HEK293 (cell line): Measurements from ENCODE around the gene OR4F6.
"Not testable (repeated sequence)": the region's sequence is repeated elsewhere in the genome, so short reads cannot be mapped to it uniquely, and the experiment has no call there.

Experiments
- CTCF ChIA-PET: fragments of 350-600 bp; formaldehyde crosslinking; extraction: SDS; loops from one replicate; lab custom pipeline; 2021; ENCODE audit warnings: antibody characterized with exemption; lab: Yijun Ruan, JAX
- POLR2A ChIA-PET: fragments of 300-600 bp; formaldehyde crosslinking; extraction: SDS; loops from one replicate; lab custom pipeline; 2020; ENCODE audit warnings: antibody characterized with exemption, inconsistent platforms; lab: Yijun Ruan, JAX
- H3K27ac ChIP-seq: fragments of 200-500 bp; sonication (Bioruptor generic); 2 replicates; pipeline ENCODE4 v1.5.1; 2014; ENCODE audit warnings: low read depth, low read length, control low read depth, inconsistent platforms; ENCODE audit errors: extremely low read depth
- H3K36me3 ChIP-seq, 2 experiments: fragments of 200-500 bp in 1 of 2; sonication (Bioruptor generic) in 1 of 2; 1 replicate in 1 of 2; 2 replicates in 1 of 2; pipeline ENCODE4 v1.5.1; 2014 to 2017; ENCODE audit warnings: inconsistent platforms in 2 of 2, low read length in 2 of 2; ENCODE audit not compliant: control insufficient read depth in 2 of 2, insufficient read depth in 1 of 2
- H3K4me1 ChIP-seq: fragments of 200-500 bp; sonication (Bioruptor generic); 2 replicates; pipeline ENCODE4 v1.5.1; 2014; ENCODE audit warnings: mild to moderate bottlenecking, low read length, inconsistent platforms; ENCODE audit not compliant: control insufficient read depth, insufficient read depth
- H3K4me3 ChIP-seq: 2 replicates; pipeline ENCODE4 v1.5.1; 2011; ENCODE audit warnings: low read depth, mild to moderate bottlenecking, control low read depth, low read length, moderate library complexity
- H3K9me3 ChIP-seq: fragments of 200-500 bp; sonication (Bioruptor generic); 2 replicates; pipeline ENCODE4 v1.5.1; 2014; ENCODE audit warnings: low read depth, low read length, inconsistent platforms; ENCODE audit not compliant: control insufficient read depth, insufficient read depth
- BCL11B ChIP-seq: fragments of 450-650 bp; formaldehyde crosslinking; IDR thresholded peaks from 2 replicates; pipeline ENCODE4 v1.5.1; 2016; ENCODE audit warnings: low read depth, missing biosample characterization, missing genetic modification characterization
- HOXC10 ChIP-seq: sonication (generic); formaldehyde crosslinking; IDR thresholded peaks from 2 replicates; pipeline ENCODE4 v1.8.1; 2023; ENCODE audit warnings: mild to moderate bottlenecking, missing genetic modification reagents
- KLF10 ChIP-seq: fragments of 450-650 bp; IDR thresholded peaks from 2 replicates; pipeline ENCODE4 v1.5.1; 2018; ENCODE audit warnings: missing biosample characterization, mild to moderate bottlenecking, missing genetic modification characterization
- MYNN ChIP-seq: fragments of 450-650 bp; formaldehyde crosslinking; IDR thresholded peaks from 2 replicates; pipeline ENCODE4 v1.5.1; 2016; ENCODE audit warnings: missing biosample characterization, missing genetic modification characterization, borderline replicate concordance
- PRDM1 ChIP-seq: fragments of 450-650 bp; formaldehyde crosslinking; IDR thresholded peaks from 2 replicates; pipeline ENCODE4; 2016; ENCODE audit warnings: missing biosample characterization, missing genetic modification characterization
- ZNF366 ChIP-seq: fragments of 450-650 bp; formaldehyde crosslinking; conservative IDR thresholded peaks from 2 replicates; pipeline ENCODE4 v1.5.1; 2016; ENCODE audit warnings: missing biosample characterization, missing genetic modification characterization
- ZNF777 ChIP-seq: fragments of 450-650 bp; formaldehyde crosslinking; IDR thresholded peaks from 2 replicates; pipeline ENCODE4 v1.5.1; 2017; ENCODE audit warnings: missing biosample characterization, missing genetic modification characterization, borderline replicate concordance
- ZNF792 ChIP-seq: fragments of 450-650 bp; formaldehyde crosslinking; IDR thresholded peaks from 2 replicates; pipeline ENCODE4 v1.5.1; 2016; ENCODE audit warnings: missing biosample characterization, missing genetic modification characterization

The OR4F6 gene

GRCh38 chr15:101781928-101782327, 21.4 kb upstream of the OR4F6 start:
- H3K27ac ChIP-seq = no peak overlapping the region
- ChIA-PET CTCF (no interaction called here), POLR2A (no interaction called here)
- 0 out of 2 replicates have a peak, but pooled peaks have one; percentile 39 for TF ChIP-seq KLF10 (tag by site-specific recombination)
- no peak for TF ChIP-seq HOXC10 (CRISPR knock-in tag)
- H3K4me1 ChIP-seq = no peaks in the 10 kb centered on the region
- H3K4me3 ChIP-seq = no peak overlapping the region
- H3K36me3 ChIP-seq = no peaks in the 10 kb centered on the region
- no peaks in the 10 kb centered on the region for H3K9me3 ChIP-seq

GRCh38 chr15:101784644-101785043, 18.7 kb upstream of the OR4F6 start:
- H3K4me1 ChIP-seq = no peaks in the 10 kb centered on the region
- no peak overlapping the region for H3K27ac ChIP-seq
- peak; percentile 98 for TF ChIP-seq PRDM1 (tag by site-specific recombination)
- TF ChIP-seq ZNF792 (tag by site-specific recombination) = no peak
- peak; percentile 56; the same call in 1 of the 2 replicates for TF ChIP-seq ZNF366 (tag by site-specific recombination)
- TF ChIP-seq ZNF777 = no peak
- no peak for TF ChIP-seq MYNN (tag by site-specific recombination)
- TF ChIP-seq BCL11B (tag by site-specific recombination) = no peak
- H3K4me3 ChIP-seq = no peak overlapping the region
- no peaks in the 10 kb centered on the region for H3K36me3 ChIP-seq
- CTCF ChIA-PET = interaction anchor here (0.7 kb wide), 1 partner anchor 16 kb away, joined by 3 read pairs; no protein-coding TSS in a partner anchor
- H3K9me3 ChIP-seq = no peaks in the 10 kb centered on the region
- POLR2A ChIA-PET = no interaction called here

GRCh38 chr15:101786422-101786821, 16.9 kb upstream of the OR4F6 start:
- H3K9me3 ChIP-seq, CTCF ChIA-PET, H3K4me1 ChIP-seq, H3K4me3 ChIP-seq, H3K27ac ChIP-seq, H3K36me3 ChIP-seq, POLR2A ChIA-PET: not testable (repeated sequence)

GRCh38 chr15:101788001-101788400, 15.3 kb upstream of the OR4F6 start:
- H3K36me3 ChIP-seq, H3K4me3 ChIP-seq, H3K27ac ChIP-seq, POLR2A ChIA-PET, H3K9me3 ChIP-seq, H3K4me1 ChIP-seq: not testable (repeated sequence)
- CTCF ChIA-PET = interaction anchor here (0.5 to 0.6 kb wide), 2 partner anchors 11 to 108 kb away, joined by 3 to 4 read pairs; no protein-coding TSS in a partner anchor

- H3K4me1 ChIP-seq, H3K4me3 ChIP-seq, H3K27ac ChIP-seq, H3K36me3 ChIP-seq, H3K9me3 ChIP-seq, POLR2A ChIA-PET: not testable (repeated sequence)
- CTCF ChIA-PET = interaction anchor here (0.6 kb wide), 1 partner anchor 10 kb away, joined by 4 read pairs; no protein-coding TSS in a partner anchor
Observed at GRCh38 chr15:101788503-101789269, 14.6 kb upstream of the OR4F6 start.

- POLR2A ChIA-PET, CTCF ChIA-PET, H3K4me3 ChIP-seq, H3K9me3 ChIP-seq, H3K27ac ChIP-seq, H3K4me1 ChIP-seq, H3K36me3 ChIP-seq: not testable (repeated sequence)
Observed at GRCh38 chr15:101790748-101791147, 12.6 kb upstream of the OR4F6 start.

GRCh38 chr15:101793981-101794380, 9.3 kb upstream of the OR4F6 start:
- H3K36me3 ChIP-seq, POLR2A ChIA-PET, H3K9me3 ChIP-seq, H3K4me1 ChIP-seq, CTCF ChIA-PET, H3K4me3 ChIP-seq, H3K27ac ChIP-seq: not testable (repeated sequence)
